Activated CD4-positive, CD25-positive, alpha-beta regulatory T cell (primary cell): ENCODE measurements around the gene OR51G2.

Experiments
- DNase-seq, 4 experiments: peaks; one replicate each; lab custom pipeline; 2025; lab: John Stamatoyannopoulos, UW

OR51G2 gene

DNA sequence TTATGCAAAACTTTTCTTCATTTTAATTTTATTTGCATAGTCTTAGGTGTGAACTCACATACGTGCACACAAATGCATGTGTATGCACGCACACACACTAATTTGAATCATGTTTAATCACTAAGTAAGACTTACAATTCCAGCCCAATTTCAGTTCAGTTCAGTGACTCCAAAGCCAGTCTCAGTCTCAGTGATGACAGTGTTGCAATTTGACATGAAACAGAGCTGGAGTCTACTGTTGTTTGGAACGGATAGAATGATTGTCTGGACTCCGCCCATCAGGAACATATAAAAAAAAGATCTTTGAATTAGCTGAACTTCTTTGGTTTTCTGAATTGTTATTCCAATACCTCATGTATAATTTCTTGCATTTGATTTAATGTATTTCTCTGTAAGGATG is 55.3 kb downstream of the OR51G2 start:
- DNase-seq: no peak
